Measurements from ENCODE around the gene C15orf39. TPM values are rescaled to one million over a fixed set of nuclear protein-coding genes. Genes with fewer than 3 reads are reported as not detected.
A peak's percentile ranks its signal among the peaks of the same experiment; 100 is the strongest.

C15orf39 gene
- total RNA-seq, 1 donor from 2014 or later, result 7.0 TPM

GRCh38 chr15:75174102-75174501 is 27.6 kb upstream of the C15orf39 start:
- DNase-seq, result no peak

GRCh38 chr15:75174729-75175128 is 27.0 kb upstream of the C15orf39 start:
- no peak for DNase-seq

- DNase-seq, result no peak
Measured at GRCh38 chr15:75176396-75176761, 25.3 kb upstream of the C15orf39 start.

GRCh38 chr15:75177360-75178071 is 24.2 kb upstream of the C15orf39 start:
- DNase-seq, result no peak

- DNase-seq, result peak; percentile 27
Measured at GRCh38 chr15:75178171-75178937, 23.3 kb upstream of the C15orf39 start.

- DNase-seq, result no peak
Measured at GRCh38 chr15:75178938-75179745, 22.5 kb upstream of the C15orf39 start.

- DNase-seq, result no peak
Measured at GRCh38 chr15:75179746-75180140, 21.9 kb upstream of the C15orf39 start.

GRCh38 chr15:75181780-75182179 is 19.9 kb upstream of the C15orf39 start:
- no peak for DNase-seq

GRCh38 chr15:75182187-75183131 is 19.2 kb upstream of the C15orf39 start:
- no peak for DNase-seq

- no peak for DNase-seq
Measured at GRCh38 chr15:75185271-75186029, 16.2 kb upstream of the C15orf39 start.

- no peak for DNase-seq
Measured at GRCh38 chr15:75186044-75186443, 15.6 kb upstream of the C15orf39 start.

- DNase-seq, result no peak
Measured at GRCh38 chr15:75188499-75188898, 13.2 kb upstream of the C15orf39 start.

- no peak for DNase-seq
Measured at GRCh38 chr15:75191235-75191634, 10.4 kb upstream of the C15orf39 start.

- no peak for DNase-seq
Measured at GRCh38 chr15:75192307-75192706, 9.4 kb upstream of the C15orf39 start.

- DNase-seq, result no peak
Measured at GRCh38 chr15:75193272-75193671, 8.4 kb upstream of the C15orf39 start.

GRCh38 chr15:75193976-75194375 is 7.7 kb upstream of the C15orf39 start:
- DNase-seq, result no peak

- no peak for DNase-seq
Measured at GRCh38 chr15:75194397-75194796, 7.3 kb upstream of the C15orf39 start.

GRCh38 chr15:75195122-75195765 is 6.4 kb upstream of the C15orf39 start:
- no peak for DNase-seq

- no peak for DNase-seq
Measured at GRCh38 chr15:75195766-75196241, 5.9 kb upstream of the C15orf39 start.

- no peak for DNase-seq
Measured at GRCh38 chr15:75197062-75197630, 4.5 kb upstream of the C15orf39 start.
